ENCODE results near the gene MKRN2. TPM values are rescaled to one million over a fixed set of nuclear protein-coding genes. Genes with fewer than 3 reads are reported as not detected.

The MKRN2 gene
- total RNA-seq, 4 donors from 2014 or later = 37.8 to 53.6 (median 40.7) TPM

DNA sequence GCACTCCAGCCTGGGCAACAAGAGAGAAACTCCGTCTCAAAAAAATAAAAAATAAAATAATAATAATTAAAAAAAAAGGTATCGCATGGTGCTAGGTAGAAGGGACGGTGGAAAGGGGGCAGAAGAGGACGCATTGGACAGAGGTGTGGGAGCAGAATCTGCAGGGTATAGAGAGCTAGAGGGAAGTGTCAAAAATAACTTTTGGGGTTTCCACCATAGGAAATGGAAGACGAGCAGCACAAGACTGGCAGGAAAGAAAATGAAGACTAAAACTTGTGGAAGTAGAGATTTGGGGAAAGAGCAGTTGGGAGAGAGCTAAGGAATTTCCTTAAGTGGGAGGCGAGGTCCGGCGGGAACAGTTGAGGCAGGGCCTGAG is 585 bp upstream of the MKRN2 start:
- TF ChIP-seq, protein P1, sequence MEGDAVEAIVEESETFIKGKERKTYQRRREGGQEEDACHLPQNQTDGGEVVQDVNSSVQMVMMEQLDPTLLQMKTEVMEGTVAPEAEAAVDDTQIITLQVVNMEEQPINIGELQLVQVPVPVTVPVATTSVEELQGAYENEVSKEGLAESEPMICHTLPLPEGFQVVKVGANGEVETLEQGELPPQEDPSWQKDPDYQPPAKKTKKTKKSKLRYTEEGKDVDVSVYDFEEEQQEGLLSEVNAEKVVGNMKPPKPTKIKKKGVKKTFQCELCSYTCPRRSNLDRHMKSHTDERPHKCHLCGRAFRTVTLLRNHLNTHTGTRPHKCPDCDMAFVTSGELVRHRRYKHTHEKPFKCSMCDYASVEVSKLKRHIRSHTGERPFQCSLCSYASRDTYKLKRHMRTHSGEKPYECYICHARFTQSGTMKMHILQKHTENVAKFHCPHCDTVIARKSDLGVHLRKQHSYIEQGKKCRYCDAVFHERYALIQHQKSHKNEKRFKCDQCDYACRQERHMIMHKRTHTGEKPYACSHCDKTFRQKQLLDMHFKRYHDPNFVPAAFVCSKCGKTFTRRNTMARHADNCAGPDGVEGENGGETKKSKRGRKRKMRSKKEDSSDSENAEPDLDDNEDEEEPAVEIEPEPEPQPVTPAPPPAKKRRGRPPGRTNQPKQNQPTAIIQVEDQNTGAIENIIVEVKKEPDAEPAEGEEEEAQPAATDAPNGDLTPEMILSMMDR (IDR thresholded peaks at IDR 0.05) = no peak
- TF ChIP-seq POLR2A (IDR thresholded peaks at IDR 0.05) = no peak
- no peak for DNase-seq
- intact Hi-C loops (cut with DNase I) = no loop called here
- Histone ChIP-seq H3K4me3 (replicated peaks in 1 of 3) (peak overlapping the region; percentile 62 to 89 (median 78)), H3K27me3 (peaks cover 4% of the 10 kb centered on the region), H3K4me1 (peaks cover 37 to 47% of the 10 kb centered on the region in 2 donors), H3K9me3 (no peaks in the 10 kb centered on the region), H3K36me3 (no peaks in the 10 kb centered on the region), H3K27ac (peak overlapping the region; percentile 49 to 93 (median 88))
- 1 to 2% methylated on average over 8 of the region's 8 CpGs for WGBS, 2 donors

DNA sequence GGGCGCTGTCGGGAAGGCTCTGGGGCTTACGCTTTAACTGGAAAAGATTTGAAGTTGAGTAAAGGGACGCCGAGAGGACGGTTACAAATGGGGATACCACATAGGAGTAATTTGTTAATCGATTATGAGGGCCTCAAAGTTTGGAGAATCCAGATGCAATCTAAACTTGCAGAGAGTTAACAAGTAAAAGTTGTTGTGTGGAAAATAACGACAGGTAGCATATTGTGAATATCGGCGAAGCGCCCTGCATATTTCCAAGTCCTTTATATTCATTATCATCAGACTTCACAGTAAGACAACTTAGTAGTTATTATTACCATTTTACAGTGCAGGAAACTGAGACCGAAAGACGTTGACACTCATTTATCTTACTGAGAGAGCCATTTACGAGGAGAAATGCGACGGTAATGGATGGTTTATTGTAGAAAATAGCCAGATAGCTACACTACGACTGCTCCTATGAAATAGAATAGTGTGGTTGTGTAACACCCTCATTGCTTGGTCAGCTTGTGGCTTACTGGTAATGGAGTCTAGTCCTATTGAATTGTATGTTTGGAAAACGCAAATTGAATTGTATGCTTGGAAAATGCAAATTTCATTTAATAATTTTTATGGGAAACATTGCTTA is 700 bp downstream of the MKRN2 start:
- H3K4me3 ChIP-seq (replicated peaks in 1 of 3) = peak overlapping the region; percentile 78 to 98 (median 89)

DNA sequence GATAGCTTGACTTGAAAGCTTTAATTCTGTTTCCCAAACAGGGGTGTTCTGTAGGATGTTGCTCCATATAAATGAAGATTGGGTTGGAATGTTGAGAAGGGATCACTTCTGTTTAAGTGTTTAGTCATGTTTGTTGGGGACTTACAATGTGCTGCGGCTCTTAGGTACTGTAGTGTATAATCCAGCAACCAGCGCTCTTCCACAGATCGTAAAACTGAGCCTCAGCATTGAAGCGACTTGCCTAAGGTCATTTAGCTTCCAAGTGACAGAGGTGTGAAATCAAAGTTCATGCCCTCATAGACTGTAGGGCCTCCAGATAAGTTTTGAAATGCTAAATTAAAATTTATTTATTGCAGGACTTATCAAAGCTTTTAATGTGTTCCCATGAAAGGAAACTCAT is 1.8 kb downstream of the MKRN2 start:
- H3K4me3 ChIP-seq (replicated peaks in 1 of 3) = no peak overlapping the region
- WGBS, 2 donors = 53 to 69% methylated on average over 4 of the region's 4 CpGs
- H3K4me1 ChIP-seq = peaks cover 47 to 56% of the 10 kb centered on the region in 2 donors
- no peaks in the 10 kb centered on the region for H3K27me3 ChIP-seq
- H3K27ac ChIP-seq = no peak overlapping the region
- TF ChIP-seq, protein P1 (IDR thresholded peaks at IDR 0.05) = no peak
- TF ChIP-seq POLR2A (IDR thresholded peaks at IDR 0.05) = no peak
- no peak for DNase-seq
- intact Hi-C loops (cut with DNase I) = no loop called here
- H3K9me3 ChIP-seq = no peaks in the 10 kb centered on the region
- no peaks in the 10 kb centered on the region for H3K36me3 ChIP-seq

More for the DNA sequence above, 700 bp downstream of the MKRN2 start:
- DNase-seq = no peak
- intact Hi-C loops (cut with DNase I) = no loop called here
- no peak for TF ChIP-seq POLR2A (IDR thresholded peaks at IDR 0.05)
- TF ChIP-seq, protein P1 (IDR thresholded peaks at IDR 0.05) = no peak
- 1 to 2% methylated on average over 18 of the region's 18 CpGs for WGBS, 2 donors
- Histone ChIP-seq H3K36me3 (no peaks in the 10 kb centered on the region), H3K4me1 (peaks cover 41 to 50% of the 10 kb centered on the region in 2 donors), H3K9me3 (no peaks in the 10 kb centered on the region), H3K27me3 (peaks cover 4% of the 10 kb centered on the region), H3K27ac (peak overlapping the region; percentile 85 to 93 (median 88))

DNA sequence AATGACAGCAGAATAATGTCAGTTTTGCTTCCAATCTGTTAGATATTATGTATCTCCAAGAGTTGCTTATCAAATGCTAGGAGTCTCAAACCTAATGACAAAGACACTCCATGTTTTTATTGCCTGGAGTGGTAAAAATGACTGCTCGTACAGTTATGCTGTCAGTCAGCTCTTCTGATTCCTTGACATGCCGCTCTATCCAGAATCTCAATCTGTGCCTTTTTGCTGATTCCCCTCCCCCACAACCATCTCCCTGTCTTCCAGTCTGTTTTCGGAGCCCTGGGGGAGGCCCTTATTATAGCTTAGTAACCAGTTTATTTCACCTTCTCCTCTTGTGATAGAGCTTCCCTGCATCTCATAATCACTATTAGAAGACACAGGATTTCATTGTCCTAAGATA is 2.6 kb downstream of the MKRN2 start:
- 81 to 82% methylated on average over 3 of the region's 3 CpGs for WGBS, 2 donors
- intact Hi-C loops (cut with DNase I) = no loop called here
- TF ChIP-seq, protein P1 (IDR thresholded peaks at IDR 0.05) = no peak
- no peak for TF ChIP-seq POLR2A (IDR thresholded peaks at IDR 0.05)

DNA sequence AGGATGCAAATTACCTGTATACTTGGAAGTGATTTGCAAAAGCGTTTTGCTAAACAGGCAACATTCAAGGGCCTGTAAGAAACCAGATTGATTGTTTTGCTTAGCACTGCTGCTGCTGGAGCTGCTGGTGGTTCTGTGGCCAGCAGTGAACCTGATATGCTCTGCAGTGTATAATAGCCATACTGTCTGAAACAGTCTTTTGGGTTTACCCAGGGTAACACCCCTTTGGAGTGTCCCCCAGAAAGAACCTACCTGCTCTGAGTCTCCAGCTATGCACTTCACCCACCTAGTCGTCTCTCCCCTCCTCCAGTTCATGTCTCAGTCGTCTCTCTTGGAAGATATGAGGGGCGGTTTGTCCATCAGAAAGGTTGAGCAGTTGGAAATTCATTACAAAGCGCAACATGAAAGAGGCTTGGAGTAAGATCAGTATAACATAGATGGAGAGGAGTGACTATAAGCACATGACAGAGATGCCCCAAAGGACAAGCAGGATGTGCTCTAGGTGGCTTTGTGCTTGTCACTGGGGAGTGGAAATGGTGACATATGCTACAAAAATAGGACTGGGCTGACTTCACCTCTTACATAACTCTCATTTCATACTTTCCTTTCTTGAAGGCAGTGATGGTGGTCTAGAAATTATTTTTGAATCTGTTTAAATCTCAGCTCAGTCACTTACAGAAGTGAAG is 3.8 kb downstream of the MKRN2 start:
- intact Hi-C loops (cut with DNase I) = loop anchor here (10.0 kb wide), 1 partner anchor 84 kb away; no protein-coding TSS in a partner anchor
- peak overlapping the region in 2 of 3 donors; percentile 1 to 20 for H3K27ac ChIP-seq
- no peaks in the 10 kb centered on the region for H3K27me3 ChIP-seq
- H3K4me3 ChIP-seq (replicated peaks in 1 of 3) = no peak overlapping the region
- no peaks in the 10 kb centered on the region for H3K36me3 ChIP-seq
- no peaks in the 10 kb centered on the region for H3K9me3 ChIP-seq
- WGBS, 2 donors = 72 to 77% methylated on average over 5 of the region's 5 CpGs
- TF ChIP-seq POLR2A (IDR thresholded peaks at IDR 0.05) = no peak
- TF ChIP-seq, protein P1 (IDR thresholded peaks at IDR 0.05) = no peak
- DNase-seq = no peak
- peaks cover 46 to 59% of the 10 kb centered on the region in 2 donors for H3K4me1 ChIP-seq

More for the DNA sequence above, 2.6 kb downstream of the MKRN2 start:
- H3K9me3 ChIP-seq = no peaks in the 10 kb centered on the region
- no peak for DNase-seq
- peaks cover 47 to 55% of the 10 kb centered on the region in 2 donors for H3K4me1 ChIP-seq
- no peaks in the 10 kb centered on the region for H3K36me3 ChIP-seq
- H3K27ac ChIP-seq = no peak overlapping the region
- H3K27me3 ChIP-seq = no peaks in the 10 kb centered on the region
- H3K4me3 ChIP-seq (replicated peaks in 1 of 3) = no peak overlapping the region

Data from thyroid gland (tissue), 4 donors.